A549 (cell line): ENCODE measurements around the gene SHISA3. TPM values are rescaled to one million over a fixed set of nuclear protein-coding genes. Genes with fewer than 3 reads are reported as not detected.

Source experiments
- ATAC-seq, 2 experiments: fragments of 200-7000 bp in 1 of 2; fragments of >200 bp in 1 of 2; cut with Nextera tagmentation in 1 of 2; cut with Tn5 transposase in 1 of 2; 3 replicates each; pipeline versions ENCODE4 v1.8.0 to v1.9.1; 2018 to 2020; ENCODE audit warnings: mild to moderate bottlenecking in 1 of 2, moderate library complexity in 1 of 2
- CTCF ChIA-PET: fragments of 300-600 bp; sonication (Branson Sonifier 250); formaldehyde crosslinking; extraction: SDS; loops from one replicate; lab custom pipeline; 2021; ENCODE audit warnings: antibody characterized with exemption, inconsistent platforms; lab: Yijun Ruan, JAX
- POLR2A ChIA-PET: fragments of 350-600 bp; formaldehyde crosslinking; extraction: SDS; loops from one replicate; lab custom pipeline; 2021; ENCODE audit warnings: antibody characterized with exemption, inconsistent platforms; lab: Yijun Ruan, JAX
- DNase-seq, 2 experiments: peaks; one replicate each; pipeline versions ENCODE4 v3.0.0 to v3.0.0-alpha.2; 2011 to 2016; ENCODE audit warnings: low read depth in 1 of 2, low spot score in 1 of 2
- FAIRE-seq: peaks from 2 replicates; lab custom pipeline; 2011; peaks lifted over from hg19 to GRCh38; lab: Jason Lieb, UNC
- H3K27ac ChIP-seq, 2 experiments: fragments of >200 bp; sonication (Bioruptor Twin); formaldehyde crosslinking; 3 replicates each; pipeline ENCODE4 v1.5.1; 2016 to 2017
- H3K4me1 ChIP-seq: fragments of >200 bp; sonication (Bioruptor Twin); formaldehyde crosslinking; 3 replicates; pipeline ENCODE4 v1.6.1; 2016
- H3K4me2 ChIP-seq: fragments of >200 bp; sonication (Bioruptor Twin); formaldehyde crosslinking; 3 replicates; pipeline ENCODE4 v1.6.1; 2016
- H3K4me3 ChIP-seq: fragments of >200 bp; sonication (Bioruptor Twin); formaldehyde crosslinking; 3 replicates; pipeline ENCODE4 v1.5.1; 2016
- H3K9me3 ChIP-seq: fragments of >200 bp; sonication (Bioruptor Twin); formaldehyde crosslinking; 3 replicates; pipeline ENCODE4 v1.6.1; 2016
- BHLHE40 ChIP-seq: IDR thresholded peaks from 2 replicates; pipeline ENCODE4 v1.6.1; 2012; ENCODE audit warnings: low read depth, low read length, inconsistent platforms
- CBX2 ChIP-seq: fragments of 200-600 bp; sonication (generic); IDR thresholded peaks from 2 replicates; pipeline ENCODE4 v1.6.1; 2016; ENCODE audit warnings: low read depth, mild to moderate bottlenecking, borderline replicate concordance
- GATA3 ChIP-seq: IDR thresholded peaks from 2 replicates; pipeline ENCODE4 v1.6.1; 2012; ENCODE audit warnings: borderline replicate concordance
- HOXA7 ChIP-seq: fragments of 250-450 bp; sonication (Bioruptor Pico); IDR thresholded peaks from 2 replicates; pipeline ENCODE4 v1.5.0; 2020; ENCODE audit warnings: mild to moderate bottlenecking, moderate library complexity
- KDM1A ChIP-seq: fragments of 200-600 bp; sonication (generic); IDR thresholded peaks from 2 replicates; pipeline ENCODE4 v1.6.1; 2016; ENCODE audit warnings: low read depth, mild to moderate bottlenecking
- MAZ ChIP-seq: fragments of 150-350 bp; IDR thresholded peaks from 2 replicates; pipeline ENCODE4 v1.6.1; 2014; ENCODE audit warnings: antibody characterized with exemption, low read depth, low read length, borderline replicate concordance
- MYC ChIP-seq: IDR thresholded peaks from 2 replicates; pipeline ENCODE4 v1.6.1; 2012; ENCODE audit warnings: mild to moderate bottlenecking, inconsistent platforms, low read length, improper control_type of control experiment, borderline replicate concordance
- NFE2L2 ChIP-seq: fragments of 150-350 bp; conservative IDR thresholded peaks from 2 replicates; pipeline ENCODE4 v1.6.1; 2014; ENCODE audit warnings: low read length
- NPAS2 ChIP-seq: fragments of 250-450 bp; sonication (Bioruptor Pico); IDR thresholded peaks from 2 replicates; pipeline ENCODE4 v1.8.0; 2022; ENCODE audit warnings: mild to moderate bottlenecking, moderate library complexity, borderline replicate concordance
- RARB ChIP-seq: fragments of 250-450 bp; sonication (Bioruptor Pico); IDR thresholded peaks from 2 replicates; pipeline ENCODE4 v1.8.0; 2021; ENCODE audit warnings: mild to moderate bottlenecking, moderate library complexity
- RFX5 ChIP-seq: fragments of 450-650 bp; IDR thresholded peaks from 2 replicates; pipeline ENCODE4 v1.7.1; 2014; ENCODE audit warnings: antibody characterized with exemption, mild to moderate bottlenecking, moderate library complexity
- ZC3H11A ChIP-seq: fragments of 450-650 bp; IDR thresholded peaks from 2 replicates; pipeline ENCODE4 v1.6.1; 2014; ENCODE audit warnings: antibody characterized with exemption, mild to moderate bottlenecking
- ZFP36 ChIP-seq: fragments of 450-650 bp; IDR thresholded peaks from 2 replicates; pipeline ENCODE4 v1.6.1; 2014; ENCODE audit warnings: borderline replicate concordance; ENCODE audit not compliant: partially characterized antibody
- ZNF302 ChIP-seq: fragments of 250-450 bp; sonication (Bioruptor Pico); IDR thresholded peaks from 2 replicates; pipeline ENCODE4 v1.9.0; 2021; ENCODE audit warnings: inconsistent platforms, mild to moderate bottlenecking, moderate library complexity
- WGBS: methylation state at CpG from one replicate; pipeline ENCODE4 v1.1.6; 2017; ENCODE audit errors: missing lambda C conversion rate; 5-methylcytosine and 5-hydroxymethylcytosine counted together
- polyA plus RNA-seq, 4 experiments: library from polyadenylated mRNA; depleted of rRNA in 3 of 4; stranded (reverse); fragments of >200 nt; fragmentation: RNase III in 1 of 4; extraction: RNeasy Plus Mini Kit Qiagen cat#74134 plus additional on column Dnase treatment in 1 of 4; gene quantifications; 2 replicates in 3 of 4; 3 replicates in 1 of 4; pipeline ENCODE4 v1.2.3, GENCODE V29; 2011 to 2017
- TF ChIP-seq, protein P1 (sequence below): fragments of >200 bp; sonication (Bioruptor Twin); formaldehyde crosslinking; IDR thresholded peaks from 2 replicates; pipeline ENCODE4 v1.6.1; 2016
- TF ChIP-seq, protein P2 (sequence below): fragments of 450-650 bp; IDR thresholded peaks from 2 replicates; pipeline ENCODE4 v1.6.1; 2014; ENCODE audit warnings: antibody characterized with exemption
- TF ChIP-seq, protein P3 (sequence below): fragments of 150-350 bp; IDR thresholded peaks from 2 replicates; pipeline ENCODE4 v1.6.1; 2014; ENCODE audit warnings: low read depth, mild to moderate bottlenecking, low read length
- TF ChIP-seq, protein P4 (sequence below): IDR thresholded peaks from 2 replicates; pipeline ENCODE4 v1.6.1; 2012
- TF ChIP-seq, protein P5 (sequence below): fragments of 200-600 bp; sonication (generic); IDR thresholded peaks from 2 replicates; pipeline ENCODE4 v1.6.1; 2016; ENCODE audit warnings: antibody characterized with exemption, mild to moderate bottlenecking, moderate library complexity

Gene SHISA3
- polyA plus RNA-seq, 2 of the 4 experiments (the other 2 are of a cell fraction), result not detected

DNA sequence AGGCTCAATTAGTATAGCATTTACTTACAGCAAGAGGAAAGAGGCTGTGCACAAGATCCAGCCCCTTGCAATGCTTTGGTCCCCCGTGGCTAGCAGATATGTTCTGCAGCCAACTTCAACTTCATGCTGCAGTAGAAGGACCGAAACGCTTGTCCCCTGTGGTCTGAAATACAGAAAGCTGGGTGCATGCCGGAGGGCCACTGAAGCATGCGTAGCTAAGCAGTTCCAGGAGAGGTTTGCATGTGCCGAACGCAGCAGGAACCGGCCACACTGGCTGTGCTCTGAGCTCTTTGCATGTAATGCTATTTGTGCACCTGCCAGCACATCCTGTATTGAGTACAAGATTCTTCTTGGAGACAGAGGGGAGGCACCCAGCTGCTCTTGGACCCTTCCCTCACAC lies 35.8 kb upstream of the SHISA3 start:
- CTCF ChIA-PET, result no interaction called here
- TF ChIP-seq CBX2, result no peak
- no peak for TF ChIP-seq ZFP36
- TF ChIP-seq RFX5, result no peak
- TF ChIP-seq, protein P1, sequence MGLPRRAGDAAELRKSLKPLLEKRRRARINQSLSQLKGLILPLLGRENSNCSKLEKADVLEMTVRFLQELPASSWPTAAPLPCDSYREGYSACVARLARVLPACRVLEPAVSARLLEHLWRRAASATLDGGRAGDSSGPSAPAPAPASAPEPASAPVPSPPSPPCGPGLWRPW, result no peak
- TF ChIP-seq, protein P2, sequence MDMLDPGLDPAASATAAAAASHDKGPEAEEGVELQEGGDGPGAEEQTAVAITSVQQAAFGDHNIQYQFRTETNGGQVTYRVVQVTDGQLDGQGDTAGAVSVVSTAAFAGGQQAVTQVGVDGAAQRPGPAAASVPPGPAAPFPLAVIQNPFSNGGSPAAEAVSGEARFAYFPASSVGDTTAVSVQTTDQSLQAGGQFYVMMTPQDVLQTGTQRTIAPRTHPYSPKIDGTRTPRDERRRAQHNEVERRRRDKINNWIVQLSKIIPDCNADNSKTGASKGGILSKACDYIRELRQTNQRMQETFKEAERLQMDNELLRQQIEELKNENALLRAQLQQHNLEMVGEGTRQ, result no peak
- no peak for TF ChIP-seq HOXA7 (CRISPR knock-in tag)
- no peak for TF ChIP-seq NPAS2 (CRISPR knock-in tag)
- TF ChIP-seq RARB (CRISPR knock-in tag), result no peak
- no peak for TF ChIP-seq MYC
- no peak for TF ChIP-seq NFE2L2
- TF ChIP-seq, protein P3, sequence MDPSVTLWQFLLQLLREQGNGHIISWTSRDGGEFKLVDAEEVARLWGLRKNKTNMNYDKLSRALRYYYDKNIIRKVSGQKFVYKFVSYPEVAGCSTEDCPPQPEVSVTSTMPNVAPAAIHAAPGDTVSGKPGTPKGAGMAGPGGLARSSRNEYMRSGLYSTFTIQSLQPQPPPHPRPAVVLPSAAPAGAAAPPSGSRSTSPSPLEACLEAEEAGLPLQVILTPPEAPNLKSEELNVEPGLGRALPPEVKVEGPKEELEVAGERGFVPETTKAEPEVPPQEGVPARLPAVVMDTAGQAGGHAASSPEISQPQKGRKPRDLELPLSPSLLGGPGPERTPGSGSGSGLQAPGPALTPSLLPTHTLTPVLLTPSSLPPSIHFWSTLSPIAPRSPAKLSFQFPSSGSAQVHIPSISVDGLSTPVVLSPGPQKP, result no peak
- TF ChIP-seq, protein P4, sequence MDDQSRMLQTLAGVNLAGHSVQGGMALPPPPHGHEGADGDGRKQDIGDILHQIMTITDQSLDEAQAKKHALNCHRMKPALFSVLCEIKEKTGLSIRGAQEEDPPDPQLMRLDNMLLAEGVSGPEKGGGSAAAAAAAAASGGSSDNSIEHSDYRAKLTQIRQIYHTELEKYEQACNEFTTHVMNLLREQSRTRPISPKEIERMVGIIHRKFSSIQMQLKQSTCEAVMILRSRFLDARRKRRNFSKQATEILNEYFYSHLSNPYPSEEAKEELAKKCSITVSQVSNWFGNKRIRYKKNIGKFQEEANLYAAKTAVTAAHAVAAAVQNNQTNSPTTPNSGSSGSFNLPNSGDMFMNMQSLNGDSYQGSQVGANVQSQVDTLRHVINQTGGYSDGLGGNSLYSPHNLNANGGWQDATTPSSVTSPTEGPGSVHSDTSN, result no peak
- TF ChIP-seq GATA3, result no peak
- TF ChIP-seq, protein P5, sequence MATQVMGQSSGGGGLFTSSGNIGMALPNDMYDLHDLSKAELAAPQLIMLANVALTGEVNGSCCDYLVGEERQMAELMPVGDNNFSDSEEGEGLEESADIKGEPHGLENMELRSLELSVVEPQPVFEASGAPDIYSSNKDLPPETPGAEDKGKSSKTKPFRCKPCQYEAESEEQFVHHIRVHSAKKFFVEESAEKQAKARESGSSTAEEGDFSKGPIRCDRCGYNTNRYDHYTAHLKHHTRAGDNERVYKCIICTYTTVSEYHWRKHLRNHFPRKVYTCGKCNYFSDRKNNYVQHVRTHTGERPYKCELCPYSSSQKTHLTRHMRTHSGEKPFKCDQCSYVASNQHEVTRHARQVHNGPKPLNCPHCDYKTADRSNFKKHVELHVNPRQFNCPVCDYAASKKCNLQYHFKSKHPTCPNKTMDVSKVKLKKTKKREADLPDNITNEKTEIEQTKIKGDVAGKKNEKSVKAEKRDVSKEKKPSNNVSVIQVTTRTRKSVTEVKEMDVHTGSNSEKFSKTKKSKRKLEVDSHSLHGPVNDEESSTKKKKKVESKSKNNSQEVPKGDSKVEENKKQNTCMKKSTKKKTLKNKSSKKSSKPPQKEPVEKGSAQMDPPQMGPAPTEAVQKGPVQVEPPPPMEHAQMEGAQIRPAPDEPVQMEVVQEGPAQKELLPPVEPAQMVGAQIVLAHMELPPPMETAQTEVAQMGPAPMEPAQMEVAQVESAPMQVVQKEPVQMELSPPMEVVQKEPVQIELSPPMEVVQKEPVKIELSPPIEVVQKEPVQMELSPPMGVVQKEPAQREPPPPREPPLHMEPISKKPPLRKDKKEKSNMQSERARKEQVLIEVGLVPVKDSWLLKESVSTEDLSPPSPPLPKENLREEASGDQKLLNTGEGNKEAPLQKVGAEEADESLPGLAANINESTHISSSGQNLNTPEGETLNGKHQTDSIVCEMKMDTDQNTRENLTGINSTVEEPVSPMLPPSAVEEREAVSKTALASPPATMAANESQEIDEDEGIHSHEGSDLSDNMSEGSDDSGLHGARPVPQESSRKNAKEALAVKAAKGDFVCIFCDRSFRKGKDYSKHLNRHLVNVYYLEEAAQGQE, result no peak
- TF ChIP-seq ZC3H11A, result no peak
- no peaks in the 10 kb centered on the region for H3K9me3 ChIP-seq
- no peak overlapping the region for H3K4me3 ChIP-seq
- FAIRE-seq (no peak), ATAC-seq (no peak), DNase-seq (no peak)
- no peaks in the 10 kb centered on the region for H3K4me1 ChIP-seq
- no peak overlapping the region for H3K27ac ChIP-seq
- WGBS, result 47% methylated on average over 5 of the region's 8 CpGs
- POLR2A ChIA-PET, result no interaction called here
- H3K4me2 ChIP-seq, result no peak overlapping the region

DNA sequence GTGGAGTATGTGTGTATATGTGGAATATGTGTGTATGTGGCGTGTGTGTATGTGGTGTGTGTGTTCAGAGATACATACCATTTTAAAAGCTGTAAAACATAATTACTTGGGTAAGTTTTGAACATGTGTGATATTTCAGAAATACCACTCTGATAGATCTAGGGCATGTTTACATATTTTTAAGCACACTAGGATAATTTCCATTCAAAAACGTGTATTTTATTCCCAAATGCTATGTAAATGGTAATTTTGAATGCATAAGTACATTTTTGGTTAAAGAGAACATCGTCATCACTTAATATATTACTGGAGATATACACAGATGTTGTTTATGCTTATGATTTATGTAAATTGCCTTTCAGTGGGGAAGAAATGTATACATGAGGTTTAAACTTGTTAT lies 34.7 kb upstream of the SHISA3 start:
- POLR2A ChIA-PET, result no interaction called here
- CTCF ChIA-PET, result interaction anchor here (0.6 kb wide), 1 partner anchor 21 kb away, joined by 3 read pairs; no protein-coding TSS in a partner anchor
- TF ChIP-seq BHLHE40, result no peak
- TF ChIP-seq MAZ, result no peak
- TF ChIP-seq ZNF302, result no peak
- no peak for TF ChIP-seq KDM1A
- TF ChIP-seq, protein P5, result no peak
- TF ChIP-seq ZFP36, result no peak
- TF ChIP-seq NFE2L2, result no peak
- 27% methylated on average over 3 of the region's 3 CpGs for WGBS
- no peak for DNase-seq
- no peak overlapping the region for H3K4me2 ChIP-seq
- no peak for ATAC-seq
- no peaks in the 10 kb centered on the region for H3K9me3 ChIP-seq
- H3K4me1 ChIP-seq, result no peaks in the 10 kb centered on the region
- no peak overlapping the region for H3K27ac ChIP-seq
- no peak overlapping the region for H3K4me3 ChIP-seq
- no peak for FAIRE-seq
